ENCODE measurements around the gene MAPKAP1.

The MAPKAP1 gene

GRCh38 chr9:125706651-125707471 is at the start of gene MAPKAP1:
Gene MAPKAP1 (minus strand): TSS chr9:125707208. CDS start chr9:125672574, 34,634 bp downstream.
- peak; percentile 100 for ATAC-seq
- TF ChIP-seq TSHZ2 (CRISPR knock-in tag; IDR thresholded peaks at IDR 0.05) (no peak), GLIS3 (CRISPR knock-in tag; IDR thresholded peaks at IDR 0.05) (0 out of 2 replicates have a peak, but pooled peaks have one; percentile 41)

- TF ChIP-seq ZC3H10 (CRISPR knock-in tag; IDR thresholded peaks at IDR 0.05) (no peak), ZNF565 (CRISPR knock-in tag; conservative IDR thresholded peaks at IDR 0.05; ENCODE audit: low read depth) (no peak), ZNF70 (CRISPR knock-in tag; IDR thresholded peaks at IDR 0.05) (no peak)
- peak; percentile 18; the same call in 2 of the 3 replicates for ATAC-seq
Observed at GRCh38 chr9:125756518-125756917, 49.5 kb upstream of the MAPKAP1 start.

- TF ChIP-seq ISL1 (CRISPR knock-in tag; IDR thresholded peaks at IDR 0.05) (no peak), TSHZ2 (CRISPR knock-in tag; IDR thresholded peaks at IDR 0.05) (no peak), ZC3H10 (CRISPR knock-in tag; IDR thresholded peaks at IDR 0.05) (no peak), CSRNP3 (CRISPR knock-in tag; IDR thresholded peaks at IDR 0.05) (no peak), TOX (CRISPR knock-in tag; IDR thresholded peaks at IDR 0.05; ENCODE audit: borderline replicate concordance) (no peak), RARB (CRISPR knock-in tag; IDR thresholded peaks at IDR 0.05) (no peak), ZNF565 (CRISPR knock-in tag; conservative IDR thresholded peaks at IDR 0.05; ENCODE audit: low read depth) (no peak), TCF4 (CRISPR knock-in tag; IDR thresholded peaks at IDR 0.05; ENCODE audit: borderline replicate concordance) (no peak), CREB5 (CRISPR knock-in tag; IDR thresholded peaks at IDR 0.05; ENCODE audit: low read depth) (no peak), ARNTL (CRISPR knock-in tag; IDR thresholded peaks at IDR 0.05; ENCODE audit: borderline replicate concordance, low read depth) (no peak), GLIS3 (CRISPR knock-in tag; IDR thresholded peaks at IDR 0.05) (no peak), ZFP3 (CRISPR knock-in tag; IDR thresholded peaks at IDR 0.05) (no peak), POU6F1 (CRISPR knock-in tag; IDR thresholded peaks at IDR 0.05; ENCODE audit: borderline replicate concordance, low read depth) (no peak)
- ATAC-seq = no peak
Observed at GRCh38 chr9:125755340-125755739, 48.3 kb upstream of the MAPKAP1 start.

GRCh38 chr9:125754096-125754495 is 47.1 kb upstream of the MAPKAP1 start:
- no peak for ATAC-seq
- TF ChIP-seq ZFP30 (CRISPR knock-in tag; IDR thresholded peaks at IDR 0.05) (no peak), PATZ1 (CRISPR knock-in tag; IDR thresholded peaks at IDR 0.05; ENCODE audit: borderline replicate concordance) (no peak), ZNF565 (CRISPR knock-in tag; conservative IDR thresholded peaks at IDR 0.05; ENCODE audit: low read depth) (no peak), POU6F1 (CRISPR knock-in tag; IDR thresholded peaks at IDR 0.05; ENCODE audit: borderline replicate concordance, low read depth) (no peak), ZNF70 (CRISPR knock-in tag; IDR thresholded peaks at IDR 0.05) (no peak), ARNTL (CRISPR knock-in tag; IDR thresholded peaks at IDR 0.05; ENCODE audit: borderline replicate concordance, low read depth) (no peak), PPARA (CRISPR knock-in tag; IDR thresholded peaks at IDR 0.05; ENCODE audit: borderline replicate concordance) (no peak), GLIS3 (CRISPR knock-in tag; IDR thresholded peaks at IDR 0.05) (no peak), OSR1 (CRISPR knock-in tag; IDR thresholded peaks at IDR 0.05) (no peak), ISL1 (CRISPR knock-in tag; IDR thresholded peaks at IDR 0.05) (no peak), BACH2 (CRISPR knock-in tag; IDR thresholded peaks at IDR 0.05; ENCODE audit: borderline replicate concordance) (no peak)
